T follicular helper cell (primary cell): ENCODE data around the gene AIF1L.

Experiments
- DNase-seq: peaks from one replicate; pipeline ENCODE4 v3.0.0-alpha.2; 2020; ENCODE audit warnings: low read depth

The AIF1L gene

DNA sequence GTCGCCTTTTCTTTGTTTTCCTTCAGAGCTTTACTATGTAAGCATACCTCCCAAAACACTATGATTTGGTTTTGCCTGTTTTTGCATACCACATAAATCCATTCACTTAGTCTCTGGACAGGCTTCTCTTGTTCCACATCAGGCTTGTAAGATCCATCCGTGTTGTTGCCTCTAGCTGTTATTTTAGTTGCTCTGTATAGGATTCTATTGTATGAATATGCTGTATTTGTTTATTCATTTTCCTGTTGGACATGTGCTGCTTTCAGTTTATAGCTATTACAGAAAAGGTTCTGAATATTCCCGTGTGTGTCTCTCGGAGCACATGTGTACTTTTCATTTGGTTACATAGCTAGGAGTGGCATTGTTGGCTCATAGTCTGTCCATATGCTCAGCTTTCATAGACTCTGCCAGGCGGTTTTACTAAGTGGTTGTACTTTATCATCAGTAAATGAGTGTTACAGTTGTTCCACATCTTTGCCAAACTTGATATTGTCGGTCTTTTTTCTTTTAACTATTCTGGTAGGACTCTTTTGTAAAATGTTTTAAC is 70.9 kb downstream of the AIF1L start:
- no peak for DNase-seq

DNA sequence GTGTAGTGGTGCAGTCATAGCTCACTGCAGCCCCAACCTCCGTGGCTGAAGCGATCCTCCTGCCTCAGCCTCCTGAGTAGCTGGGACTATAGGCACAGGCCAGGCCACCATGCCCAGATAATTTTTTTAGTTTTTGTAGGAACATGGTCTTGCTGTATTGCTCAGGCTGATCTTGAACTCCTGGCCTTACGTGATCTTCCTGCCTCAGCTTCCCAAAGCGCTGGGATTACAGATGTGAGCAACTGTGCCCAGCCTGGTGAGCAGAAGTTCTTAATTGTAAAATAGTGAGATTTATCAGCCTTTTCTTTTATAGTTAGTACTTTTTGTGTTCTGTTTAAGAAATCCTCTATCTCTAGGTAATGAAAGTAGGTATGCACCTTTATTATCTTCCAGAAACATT is 71.6 kb downstream of the AIF1L start:
- DNase-seq = no peak

GRCh38 chr9:131169563-131170240 is 73.4 kb downstream of the AIF1L start:
- DNase-seq = no peak
